GM19468 (cell line): ENCODE measurements around the gene MAN1A1.
"Not testable (repeated sequence)": the region's sequence is repeated elsewhere in the genome, so short reads cannot be mapped to it uniquely, and the experiment has no call there.

Experiments
- ATAC-seq: cut with Tn5 transposase; IDR thresholded peaks from one replicate; pipeline ENCODE4 v1.9.1; 2021; ENCODE audit warnings: mild to moderate bottlenecking, moderate library complexity, moderate number of reproducible peaks; ENCODE audit not compliant: unreplicated experiment; ENCODE audit errors: extremely low read depth

The MAN1A1 gene

GRCh38 chr6:119182216-119182803, 167.3 kb downstream of the MAN1A1 start:
- no peak for ATAC-seq

GRCh38 chr6:119181046-119181445, 168.5 kb downstream of the MAN1A1 start:
- ATAC-seq = no peak

GRCh38 chr6:119179842-119180241, 169.7 kb downstream of the MAN1A1 start:
- ATAC-seq = no peak

GRCh38 chr6:119179062-119179461, 170.5 kb downstream of the MAN1A1 start:
- no peak for ATAC-seq

GRCh38 chr6:119176445-119176844, 173.1 kb downstream of the MAN1A1 start:
- no peak for ATAC-seq

GRCh38 chr6:119174879-119175817, 174.4 kb downstream of the MAN1A1 start:
- ATAC-seq = no peak

- ATAC-seq = no peak
Observed at GRCh38 chr6:119174085-119174445, 175.5 kb downstream of the MAN1A1 start.

- no peak for ATAC-seq
Observed at GRCh38 chr6:119173249-119174084, 176.1 kb downstream of the MAN1A1 start.

- no peak for ATAC-seq
Observed at GRCh38 chr6:119172824-119173223, 176.7 kb downstream of the MAN1A1 start.

- ATAC-seq = no peak
Observed at GRCh38 chr6:119171864-119172588, 177.5 kb downstream of the MAN1A1 start.

- ATAC-seq = no peak
Observed at GRCh38 chr6:119171088-119171841, 178.3 kb downstream of the MAN1A1 start.

GRCh38 chr6:119170447-119171087, 179.0 kb downstream of the MAN1A1 start:
- no peak for ATAC-seq

- ATAC-seq = no peak
Observed at GRCh38 chr6:119170103-119170446, 179.5 kb downstream of the MAN1A1 start.

GRCh38 chr6:119169355-119169754, 180.2 kb downstream of the MAN1A1 start:
- not testable (repeated sequence) for ATAC-seq

- ATAC-seq = no peak
Observed at GRCh38 chr6:119166024-119166784, 183.4 kb downstream of the MAN1A1 start.

- no peak for ATAC-seq
Observed at GRCh38 chr6:119163006-119163405, 186.6 kb downstream of the MAN1A1 start.

GRCh38 chr6:119162134-119162775, 187.3 kb downstream of the MAN1A1 start:
- ATAC-seq = peak; percentile 56

GRCh38 chr6:119161438-119161837, 188.1 kb downstream of the MAN1A1 start:
- ATAC-seq = no peak
